ENCODE measurements around the gene CACNB4.

- TF ChIP-seq, protein P1, sequence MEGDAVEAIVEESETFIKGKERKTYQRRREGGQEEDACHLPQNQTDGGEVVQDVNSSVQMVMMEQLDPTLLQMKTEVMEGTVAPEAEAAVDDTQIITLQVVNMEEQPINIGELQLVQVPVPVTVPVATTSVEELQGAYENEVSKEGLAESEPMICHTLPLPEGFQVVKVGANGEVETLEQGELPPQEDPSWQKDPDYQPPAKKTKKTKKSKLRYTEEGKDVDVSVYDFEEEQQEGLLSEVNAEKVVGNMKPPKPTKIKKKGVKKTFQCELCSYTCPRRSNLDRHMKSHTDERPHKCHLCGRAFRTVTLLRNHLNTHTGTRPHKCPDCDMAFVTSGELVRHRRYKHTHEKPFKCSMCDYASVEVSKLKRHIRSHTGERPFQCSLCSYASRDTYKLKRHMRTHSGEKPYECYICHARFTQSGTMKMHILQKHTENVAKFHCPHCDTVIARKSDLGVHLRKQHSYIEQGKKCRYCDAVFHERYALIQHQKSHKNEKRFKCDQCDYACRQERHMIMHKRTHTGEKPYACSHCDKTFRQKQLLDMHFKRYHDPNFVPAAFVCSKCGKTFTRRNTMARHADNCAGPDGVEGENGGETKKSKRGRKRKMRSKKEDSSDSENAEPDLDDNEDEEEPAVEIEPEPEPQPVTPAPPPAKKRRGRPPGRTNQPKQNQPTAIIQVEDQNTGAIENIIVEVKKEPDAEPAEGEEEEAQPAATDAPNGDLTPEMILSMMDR (IDR thresholded peaks at IDR 0.05) = no peak
- no peak for TF ChIP-seq POLR2A (IDR thresholded peaks at IDR 0.05)
These were observed 226.4 kb downstream of the CACNB4 start for GRCh38 chr2:151872463-151872862.
